GM13976 (cell line): ENCODE measurements around the gene PPP1R37.
A peak's percentile ranks its signal among the peaks of the same experiment; 100 is the strongest.

ENCODE experiments used
- DNase-seq: peaks from one replicate; pipeline ENCODE4 v3.0.0; 2012; ENCODE audit warnings: low spot score
- CTCF ChIP-seq: IDR thresholded peaks from 2 replicates; pipeline ENCODE4 v1.5.1; 2012; ENCODE audit warnings: borderline replicate concordance, mild to moderate bottlenecking; ENCODE audit not compliant: insufficient read depth; ENCODE audit errors: extremely low read depth, missing control alignments, control extremely low read depth
- in situ Hi-C: fragments of 300-500 bp; cut with MboI; formaldehyde crosslinking; loops from one replicate; pipeline ENCODE4 v1.12.0; 2022; ENCODE audit warnings: low sequenced_read_pairs, mixed read lengths, inconsistent platforms; ENCODE audit not compliant: unreplicated experiment

PPP1R37 gene

GRCh38 chr19:45071545-45071938 lies 21.4 kb upstream of the PPP1R37 start:
- in situ Hi-C loops: no loop called here
- DNase-seq: no peak
- no peak for TF ChIP-seq CTCF

GRCh38 chr19:45071969-45072790 lies 20.8 kb upstream of the PPP1R37 start:
- DNase-seq: no peak
- in situ Hi-C loops: no loop called here
- TF ChIP-seq CTCF: no peak

GRCh38 chr19:45074744-45075300 lies 18.2 kb upstream of the PPP1R37 start:
- no peak for DNase-seq
- no peak for TF ChIP-seq CTCF

GRCh38 chr19:45075301-45076028 lies 17.5 kb upstream of the PPP1R37 start:
- in situ Hi-C loops: no loop called here
- no peak for TF ChIP-seq CTCF

More at GRCh38 chr19:45074744-45075300, 18.2 kb upstream of the PPP1R37 start:
- in situ Hi-C loops: no loop called here

GRCh38 chr19:45076029-45076850 lies 16.7 kb upstream of the PPP1R37 start, which contains the start of gene ZNF296:
Gene ZNF296, minus strand, starts transcription at chr19:45076478. Its CDS starts 105 bp downstream, at chr19:45076373.
- no peak for TF ChIP-seq CTCF
- in situ Hi-C loops: no loop called here
- peak; percentile 90 for DNase-seq

More at GRCh38 chr19:45075301-45076028, 17.5 kb upstream of the PPP1R37 start:
- DNase-seq: peak; percentile 97
